ENCODE results near the gene CDH8. TPM values are rescaled to one million over a fixed set of nuclear protein-coding genes. Genes with fewer than 3 reads are reported as not detected.
"Not testable (repeated sequence)": the region's sequence is repeated elsewhere in the genome, so short reads cannot be mapped to it uniquely, and the experiment has no call there.

CDH8 gene
- total RNA-seq, 2 donors from 2014 or later = not detected

DNA sequence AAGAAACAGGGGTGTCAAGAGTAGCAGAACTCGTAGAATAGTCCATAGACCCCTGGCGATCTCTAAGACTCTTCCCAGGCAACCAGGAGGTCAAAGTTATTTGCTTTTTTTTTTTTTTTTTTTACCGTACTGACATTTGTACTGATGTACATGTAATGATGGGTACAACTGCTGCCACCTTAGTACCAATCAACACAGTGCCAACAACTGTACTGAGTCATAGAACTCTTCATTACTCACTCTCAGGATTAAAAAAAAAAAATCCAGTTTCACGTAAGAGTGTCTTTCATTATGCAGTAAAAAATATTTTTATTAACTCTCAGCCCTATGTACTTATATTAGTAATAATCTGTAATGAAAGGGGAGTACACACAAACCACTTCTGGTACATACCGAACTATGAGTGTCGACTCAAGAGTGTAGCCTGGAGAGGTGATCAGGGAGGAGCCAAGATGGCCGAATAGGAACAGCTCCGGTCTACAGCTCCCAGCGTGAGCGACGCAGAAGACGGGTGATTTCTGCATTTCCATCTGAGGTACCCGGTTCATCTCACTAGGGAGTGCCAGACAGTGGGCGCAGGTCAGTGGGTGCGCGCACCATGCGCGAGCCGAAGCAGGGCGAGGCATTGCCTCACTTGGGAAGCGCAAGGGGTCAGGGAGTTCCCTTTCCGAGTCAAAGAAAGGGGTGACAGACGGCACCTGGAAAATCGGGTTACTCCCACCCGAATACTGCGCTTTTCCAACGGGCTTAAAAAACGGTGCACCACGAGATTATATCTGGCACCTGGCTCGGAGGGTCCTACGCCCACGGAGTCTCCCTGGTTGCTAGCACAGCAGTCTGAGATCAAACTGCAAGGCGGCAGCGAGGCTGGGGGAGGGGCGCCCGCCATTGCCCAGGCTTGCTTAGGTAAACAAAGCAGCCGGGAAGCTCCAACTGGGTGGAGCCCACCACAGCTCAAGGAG lies 118.1 kb downstream of the CDH8 start:
- not testable (repeated sequence) for ATAC-seq; H3K36me3 Mint-ChIP-seq; H3K27ac Mint-ChIP-seq; H3K9me3 Mint-ChIP-seq; DNase-seq (ENCODE audit: low spot score in 2 of 2)

DNA sequence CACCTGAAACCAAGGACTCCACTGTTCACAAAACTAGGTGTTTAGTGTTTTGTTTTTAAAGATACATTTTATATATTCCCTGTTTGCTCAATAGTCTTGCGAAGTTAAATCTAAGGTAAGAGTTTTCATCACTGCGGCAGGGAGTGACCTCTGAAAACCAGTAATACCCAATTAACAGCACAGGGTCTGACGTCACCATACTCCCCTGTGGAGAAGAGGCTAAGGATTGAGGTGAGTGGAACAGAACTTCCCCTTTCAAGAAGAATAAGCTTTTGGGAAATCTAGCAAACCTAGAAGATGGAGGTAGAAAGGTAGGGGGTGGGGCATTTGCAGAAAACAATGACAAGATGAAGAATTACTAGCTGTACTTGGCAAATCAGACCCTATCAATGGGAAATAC lies 120.7 kb downstream of the CDH8 start:
- DNase-seq (ENCODE audit: low spot score in 2 of 2) = no peak
- Mint-ChIP-seq H3K27ac (no peak overlapping the region), H3K9me3 (peaks cover 16 to 18% of the 10 kb centered on the region in 2 donors), H3K36me3 (no peaks in the 10 kb centered on the region)
- ATAC-seq = no peak

DNA sequence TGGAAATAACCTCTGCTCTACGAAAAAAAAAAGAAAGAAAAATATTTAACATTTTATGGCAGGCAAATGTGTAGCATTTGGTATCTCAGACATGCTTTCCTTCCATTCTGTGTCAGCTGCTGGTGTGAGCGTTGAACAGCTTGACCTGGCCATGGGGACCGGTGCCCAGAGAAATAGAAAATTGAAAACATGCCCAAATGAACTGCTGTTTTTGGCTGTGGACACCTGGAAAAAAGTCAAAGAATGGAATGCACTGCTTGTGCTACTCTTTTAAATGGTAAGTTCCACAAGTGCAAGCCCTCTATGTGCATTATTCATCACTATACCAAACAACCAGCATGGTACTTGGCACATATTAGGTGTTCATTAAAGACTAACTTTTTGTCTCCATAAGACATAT lies 127.2 kb downstream of the CDH8 start:
- DNase-seq (ENCODE audit: low spot score in 2 of 2) (no peak), ATAC-seq (no peak)
- peaks cover 0 to 10% of the 10 kb centered on the region in 2 donors for H3K36me3 Mint-ChIP-seq
- no peak overlapping the region for H3K27ac Mint-ChIP-seq
- peaks cover 6 to 29% of the 10 kb centered on the region in 2 donors for H3K9me3 Mint-ChIP-seq

DNA sequence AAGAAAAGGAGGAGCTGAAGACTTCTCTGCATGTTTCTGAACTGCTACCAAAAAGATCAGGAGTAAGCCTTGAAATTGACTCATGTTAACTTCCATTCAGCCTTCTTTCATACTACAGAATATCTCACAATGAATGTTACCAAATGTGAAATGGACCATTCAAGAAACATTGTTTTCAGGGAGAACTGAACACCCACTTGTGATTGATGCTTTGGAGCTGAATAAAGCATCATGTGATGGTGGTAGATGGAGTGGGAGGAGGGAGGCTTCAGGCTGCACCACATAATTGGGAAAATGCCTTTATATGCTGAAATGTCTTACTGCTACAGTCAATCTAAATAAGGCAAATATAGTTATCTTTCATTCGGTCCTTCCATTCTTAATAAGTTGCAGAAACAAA lies 127.8 kb downstream of the CDH8 start:
- no peak for ATAC-seq
- no peak overlapping the region for H3K27ac Mint-ChIP-seq
- H3K9me3 Mint-ChIP-seq = peaks cover 9 to 28% of the 10 kb centered on the region in 2 donors
- DNase-seq (ENCODE audit: low spot score in 2 of 2) = no peak
- H3K36me3 Mint-ChIP-seq = peaks cover 0 to 10% of the 10 kb centered on the region in 2 donors

DNA sequence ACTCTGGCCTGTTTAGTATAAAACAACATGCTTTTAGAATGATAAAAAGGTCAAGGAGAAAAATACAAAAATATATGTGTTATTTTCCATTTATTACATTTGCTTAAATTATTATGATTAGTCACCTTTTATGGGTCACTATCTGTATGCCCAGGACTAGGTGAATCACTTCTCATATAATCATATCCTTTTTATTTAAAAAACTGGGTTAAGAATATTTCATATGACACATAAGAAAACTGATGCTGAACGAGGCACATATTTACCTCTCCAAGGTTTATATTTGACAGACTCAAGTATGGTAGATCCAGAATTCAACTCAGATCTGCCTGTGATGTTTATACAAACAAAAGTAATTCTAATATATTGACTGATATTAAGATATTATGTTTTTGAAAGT lies 134.5 kb downstream of the CDH8 start:
- peaks cover 0 to 5% of the 10 kb centered on the region in 2 donors for H3K36me3 Mint-ChIP-seq
- H3K27ac Mint-ChIP-seq = no peak overlapping the region
- ATAC-seq (no peak), DNase-seq (ENCODE audit: low spot score in 2 of 2) (no peak)
- H3K9me3 Mint-ChIP-seq = peaks cover 9 to 25% of the 10 kb centered on the region in 2 donors

DNA sequence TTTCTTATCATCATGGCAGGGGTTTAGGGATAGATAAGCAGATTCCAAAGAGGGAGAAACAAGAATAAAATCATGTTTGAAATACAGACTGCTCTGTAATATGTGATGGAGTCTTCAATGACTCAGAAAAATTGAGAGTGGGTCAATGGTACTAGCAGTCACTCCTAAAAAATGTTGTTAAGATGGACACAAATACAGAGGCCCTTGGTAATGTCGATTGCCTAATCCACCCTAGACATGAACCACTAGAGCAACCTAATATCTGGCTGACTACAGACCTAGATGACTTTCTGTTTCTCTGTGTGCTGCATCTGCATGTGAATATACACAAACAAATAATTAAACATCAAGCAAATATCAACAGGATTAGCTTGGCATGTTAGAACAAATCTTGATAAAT lies 135.8 kb downstream of the CDH8 start:
- Mint-ChIP-seq H3K27ac (no peak overlapping the region), H3K36me3 (peaks cover 0 to 2% of the 10 kb centered on the region in 2 donors), H3K9me3 (peaks cover 9 to 23% of the 10 kb centered on the region in 2 donors)
- ATAC-seq (no peak), DNase-seq (ENCODE audit: low spot score in 2 of 2) (no peak)

DNA sequence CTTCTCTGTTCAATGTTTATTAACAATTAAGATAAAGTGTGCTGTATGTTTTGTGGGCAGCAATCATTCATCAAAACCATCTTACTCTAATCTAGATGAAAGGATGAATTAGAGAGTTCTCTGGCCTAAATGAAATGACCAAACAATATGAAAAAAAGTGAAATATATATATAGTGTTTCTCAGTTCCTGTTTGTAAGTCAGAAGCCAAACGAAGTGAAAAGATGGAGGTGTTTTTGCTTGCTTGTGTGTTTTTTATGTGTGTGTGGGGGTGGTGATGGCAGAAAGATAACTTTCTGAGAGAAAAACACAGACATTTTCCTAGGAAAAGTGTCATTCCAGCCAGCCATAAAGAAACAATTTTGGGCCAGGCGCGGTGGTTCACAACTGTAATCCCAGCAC lies 138.6 kb downstream of the CDH8 start:
- no peak for DNase-seq (ENCODE audit: low spot score in 2 of 2)
- no peaks in the 10 kb centered on the region for H3K36me3 Mint-ChIP-seq
- H3K9me3 Mint-ChIP-seq = peaks cover 11 to 25% of the 10 kb centered on the region in 2 donors
- ATAC-seq = no peak
- no peak overlapping the region for H3K27ac Mint-ChIP-seq

DNA sequence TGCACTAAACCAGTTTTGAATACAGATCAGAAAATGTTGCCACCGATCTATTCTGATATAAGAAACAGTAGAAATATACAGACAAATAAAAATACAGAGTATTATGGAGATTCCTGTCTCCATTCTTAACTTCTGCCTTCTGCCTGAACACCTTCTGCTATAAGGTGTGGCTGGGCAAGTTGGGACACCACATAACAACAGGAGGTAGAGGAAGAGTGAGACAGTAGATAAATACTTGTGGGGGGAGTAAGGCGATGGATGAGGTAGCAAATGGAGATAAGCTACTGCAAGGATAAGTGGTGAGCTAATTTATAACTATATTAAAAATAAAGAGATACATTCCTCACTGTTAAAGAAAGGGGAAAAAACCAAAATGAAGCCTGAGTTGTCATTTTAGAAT lies 143.7 kb downstream of the CDH8 start:
- Mint-ChIP-seq H3K9me3 (peaks cover 13 to 26% of the 10 kb centered on the region in 2 donors), H3K27ac (no peak overlapping the region), H3K36me3 (no peaks in the 10 kb centered on the region)
- no peak for DNase-seq (ENCODE audit: low spot score in 2 of 2)
- ATAC-seq = no peak

DNA sequence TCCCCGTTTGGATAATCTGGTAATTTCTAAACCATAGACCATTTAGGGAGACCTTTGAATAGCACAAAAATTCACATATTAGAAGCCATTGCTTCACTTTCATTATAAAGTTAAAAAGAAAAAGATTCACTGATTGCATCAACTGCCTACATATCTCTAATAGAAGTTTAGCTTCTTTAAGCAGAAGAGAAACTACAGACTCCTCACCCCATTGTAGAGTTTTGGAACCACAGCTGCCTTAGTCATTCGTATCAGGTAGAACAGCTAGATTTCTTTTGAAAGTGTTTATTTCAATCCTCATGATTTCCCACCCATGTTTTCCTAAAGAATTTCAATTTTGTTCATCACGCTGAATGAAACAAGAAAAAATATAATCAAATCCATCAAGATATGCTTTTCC lies 144.8 kb downstream of the CDH8 start:
- Mint-ChIP-seq H3K27ac (no peak overlapping the region), H3K9me3 (peaks cover 13 to 28% of the 10 kb centered on the region in 2 donors), H3K36me3 (no peaks in the 10 kb centered on the region)
- DNase-seq (ENCODE audit: low spot score in 2 of 2) = no peak
- ATAC-seq = no peak

DNA sequence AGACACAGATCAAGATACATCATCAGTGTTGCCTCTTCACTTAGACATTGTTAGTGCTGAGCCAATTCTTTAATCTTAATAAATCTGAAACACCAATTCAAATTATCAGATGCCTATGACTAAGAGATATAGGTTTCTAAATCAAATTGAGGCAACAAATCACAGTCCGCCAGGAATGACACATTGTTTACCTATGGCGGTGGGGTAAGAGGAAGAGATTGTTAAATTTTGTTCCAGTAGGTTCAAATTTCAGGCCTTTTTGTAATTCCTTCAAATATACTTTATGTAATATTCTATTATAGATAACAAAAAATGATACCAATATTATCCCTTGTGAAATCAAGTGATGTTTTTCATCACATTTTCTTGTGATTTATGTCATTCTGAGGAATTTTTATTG lies 145.9 kb downstream of the CDH8 start:
- DNase-seq (ENCODE audit: low spot score in 2 of 2) = no peak
- Mint-ChIP-seq H3K36me3 (no peaks in the 10 kb centered on the region), H3K9me3 (peaks cover 13 to 28% of the 10 kb centered on the region in 2 donors), H3K27ac (no peak overlapping the region)
- no peak for ATAC-seq

DNA sequence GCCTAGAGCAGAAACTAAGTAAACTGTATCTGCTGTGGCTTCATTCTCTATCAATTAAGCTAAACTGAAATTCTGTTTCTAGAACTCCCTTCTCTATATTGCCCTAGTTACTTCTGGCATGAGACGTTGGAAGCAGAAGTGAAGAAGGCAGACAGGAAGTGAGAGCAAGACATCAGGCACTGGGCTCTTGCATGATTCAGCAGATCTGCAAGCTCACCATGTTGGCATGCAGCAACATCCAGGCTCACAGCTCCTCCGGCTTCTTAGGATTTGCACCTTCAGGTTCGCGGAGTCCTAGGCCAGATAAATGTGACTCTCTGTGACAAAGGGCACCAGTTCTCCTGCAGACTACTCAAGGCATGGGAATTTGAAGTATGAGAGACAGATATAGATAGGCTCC lies 148.3 kb downstream of the CDH8 start:
- no peak for ATAC-seq
- no peak for DNase-seq (ENCODE audit: low spot score in 2 of 2)
- H3K27ac Mint-ChIP-seq = no peak overlapping the region
- no peaks in the 10 kb centered on the region for H3K36me3 Mint-ChIP-seq
- peaks cover 8 to 25% of the 10 kb centered on the region in 2 donors for H3K9me3 Mint-ChIP-seq

DNA sequence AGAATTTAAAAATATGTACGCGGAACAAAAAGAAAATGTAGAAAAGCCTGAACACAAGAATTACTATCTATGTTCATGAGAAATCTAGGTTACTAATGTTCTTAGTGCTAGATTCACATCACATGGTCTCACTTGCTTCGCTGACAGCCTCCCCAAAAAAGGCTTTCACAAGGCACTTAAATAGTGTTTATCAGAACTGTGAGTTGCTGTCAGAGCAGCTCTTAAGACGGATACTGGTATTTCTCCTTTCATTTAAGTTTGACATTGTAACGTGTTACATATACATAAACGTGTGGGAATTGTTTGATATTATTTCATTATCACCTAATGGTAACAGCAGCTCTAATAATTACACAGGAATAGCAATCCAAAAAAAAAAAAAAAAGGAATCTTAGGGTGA lies 150.9 kb downstream of the CDH8 start:
- Mint-ChIP-seq H3K36me3 (peaks cover 0 to 4% of the 10 kb centered on the region in 2 donors), H3K27ac (no peak overlapping the region), H3K9me3 (peaks cover 15 to 32% of the 10 kb centered on the region in 2 donors)
- no peak for DNase-seq (ENCODE audit: low spot score in 2 of 2)
- no peak for ATAC-seq

DNA sequence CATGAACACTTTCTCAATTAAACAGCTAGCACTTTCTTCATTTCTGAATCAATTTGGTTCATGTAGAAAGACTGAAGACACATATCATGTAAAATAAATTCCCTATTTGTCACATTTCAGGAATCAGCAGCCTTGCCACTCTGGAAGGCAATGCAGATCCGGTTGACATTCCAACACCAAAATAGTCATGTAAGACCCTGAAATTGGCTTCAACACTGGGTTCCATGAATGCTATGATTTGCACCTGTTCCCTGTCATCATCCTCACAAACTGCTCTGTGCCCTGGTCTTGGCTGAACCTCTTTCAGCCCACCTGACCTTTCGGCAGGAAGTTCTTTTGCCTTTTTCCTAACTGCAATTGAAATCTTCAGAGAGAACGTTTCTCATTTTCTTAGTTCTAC lies 156.9 kb downstream of the CDH8 start:
- DNase-seq (ENCODE audit: low spot score in 2 of 2) (no peak), ATAC-seq (no peak)
- Mint-ChIP-seq H3K9me3 (peaks cover 21 to 31% of the 10 kb centered on the region in 2 donors), H3K36me3 (peaks cover 0 to 8% of the 10 kb centered on the region in 2 donors), H3K27ac (no peak overlapping the region)

DNA sequence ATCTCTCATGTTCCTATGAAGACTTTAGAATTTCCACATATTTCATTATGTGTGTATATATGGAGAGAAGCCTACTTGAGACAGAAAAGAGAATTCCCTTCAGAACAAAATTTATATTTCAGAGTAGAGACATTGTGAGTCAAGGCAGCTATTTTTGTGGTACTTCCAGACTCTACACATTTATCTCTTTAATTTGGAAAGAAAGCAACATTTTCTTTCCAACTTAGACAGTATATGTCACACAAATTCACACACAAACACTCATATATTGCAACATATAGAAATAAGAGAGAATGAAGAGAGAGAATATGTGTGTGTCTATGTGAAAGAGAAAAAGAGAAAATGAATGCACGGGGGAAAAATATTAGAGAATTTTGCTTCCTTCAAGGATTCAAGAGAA lies 158.8 kb downstream of the CDH8 start:
- Mint-ChIP-seq H3K36me3 (peaks cover 0 to 8% of the 10 kb centered on the region in 2 donors), H3K9me3 (peaks cover 21 to 29% of the 10 kb centered on the region in 2 donors), H3K27ac (no peak overlapping the region)
- DNase-seq (ENCODE audit: low spot score in 2 of 2) (no peak), ATAC-seq (no peak)

DNA sequence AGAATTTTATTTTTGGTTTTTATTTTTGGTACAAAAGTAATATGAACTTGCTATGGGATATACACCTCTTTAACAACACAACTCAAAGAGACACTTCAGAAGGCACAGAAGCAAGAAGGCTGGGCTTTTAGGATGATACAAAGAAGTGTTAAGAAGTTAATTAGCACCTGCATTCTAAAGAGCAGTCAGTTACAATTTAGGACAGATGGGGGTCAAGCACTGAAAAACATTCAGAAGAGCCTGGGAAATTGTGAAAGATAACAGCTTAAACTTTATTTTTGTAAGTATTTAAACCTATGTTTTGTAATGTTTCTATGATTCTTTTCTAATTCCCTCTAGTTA lies 163.5 kb downstream of the CDH8 start:
- peaks cover 16 to 19% of the 10 kb centered on the region in 2 donors for H3K9me3 Mint-ChIP-seq
- no peak overlapping the region for H3K27ac Mint-ChIP-seq
- peaks cover 0 to 5% of the 10 kb centered on the region in 2 donors for H3K36me3 Mint-ChIP-seq
- ATAC-seq (no peak), DNase-seq (ENCODE audit: low spot score in 2 of 2) (no peak)

DNA sequence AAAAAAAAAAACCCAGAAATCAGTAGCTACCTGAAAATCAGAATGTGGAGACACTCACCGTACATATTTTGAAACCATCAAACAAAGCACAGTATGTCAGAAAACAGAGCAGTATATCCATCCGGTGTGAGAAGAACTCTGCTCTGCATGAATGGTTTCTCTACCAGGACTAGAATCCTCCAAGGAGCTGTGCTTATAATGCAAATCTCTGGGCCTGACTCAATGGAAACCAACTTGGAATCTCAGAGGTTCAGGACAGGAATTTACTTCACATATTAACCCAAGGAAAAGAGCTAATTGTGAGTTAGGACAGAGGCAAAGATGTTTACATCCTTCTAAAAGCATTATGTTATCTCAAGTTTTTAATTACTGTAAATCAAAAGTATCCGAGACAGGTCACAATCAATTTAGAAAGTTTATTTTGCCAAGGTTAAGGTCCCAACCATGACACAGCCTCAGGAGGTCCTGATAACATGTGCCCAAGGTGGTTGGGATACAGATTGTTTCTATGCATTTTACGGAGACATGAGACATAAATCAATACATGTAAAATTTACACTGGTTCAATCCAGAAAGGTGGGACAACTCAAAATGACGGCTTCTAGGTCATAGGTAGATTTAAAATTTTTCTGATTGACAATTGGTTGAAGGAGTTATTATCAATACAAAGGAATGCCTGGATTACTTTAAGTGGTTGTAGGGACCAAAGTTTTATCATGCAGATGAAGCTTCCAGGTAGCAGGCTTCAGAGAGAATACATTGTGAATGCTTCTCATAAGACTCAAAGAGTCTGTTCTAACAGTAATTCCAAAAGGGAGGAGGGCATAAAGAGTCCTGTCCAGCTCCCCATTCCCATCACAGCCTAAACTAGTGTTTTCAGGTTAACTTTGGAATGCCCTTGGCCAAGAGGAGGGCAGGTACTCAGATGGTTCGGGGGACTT lies 164.1 kb downstream of the CDH8 start:
- no peak for ATAC-seq
- no peak for DNase-seq (ENCODE audit: low spot score in 2 of 2)
- Mint-ChIP-seq H3K27ac (no peak overlapping the region), H3K9me3 (peaks cover 13 to 14% of the 10 kb centered on the region in 2 donors), H3K36me3 (peaks cover 0 to 5% of the 10 kb centered on the region in 2 donors)

All from activated naive CD4-positive, alpha-beta T cell treated with anti-CD3 and anti-CD28 coated beads, Interleukin-2, amount 50 U/mL, for 72 hours (primary cell).